Mucosa of descending colon (tissue), 3 donors: ENCODE measurements around the gene C4orf54. TPM values are rescaled to one million over a fixed set of nuclear protein-coding genes. Genes with fewer than 3 reads are reported as not detected.
A peak's percentile ranks its signal among the peaks of the same experiment; 100 is the strongest.

Experiments used
- ATAC-seq: fragments of 200-7000 bp; cut with Tn5 transposase; one replicate; pipeline ENCODE4 v1.9.1; 2020; ENCODE audit warnings: mild to moderate bottlenecking, moderate library complexity
- DNase-seq, 3 donors: peaks; one replicate each; pipeline ENCODE4 v3.0.0-alpha.2; 2020
- H3K36me3 ChIP-seq: fragments of 200-600 bp; one replicate; pipeline ENCODE4 v1.8.0; 2021; ENCODE audit warnings: low read depth, mild to moderate bottlenecking
- H3K4me1 ChIP-seq: fragments of 200-600 bp; one replicate; pipeline ENCODE4 v1.8.0; 2021; ENCODE audit warnings: low read depth, mild to moderate bottlenecking
- H3K4me3 ChIP-seq: fragments of 200-600 bp; one replicate; pipeline ENCODE4 v1.8.0; 2021; ENCODE audit warnings: mild to moderate bottlenecking
- H3K9me3 ChIP-seq: fragments of 200-600 bp; one replicate; pipeline ENCODE4 v1.8.0; 2021; ENCODE audit warnings: mild to moderate bottlenecking
- intact Hi-C, 2 donors: fragments of 100-400 bp; cut with DNase I in 1 of 2; cut with micrococcal nuclease in 1 of 2; formaldehyde crosslinking; loops; one replicate each; pipeline versions ENCODE4 v1.11.0 to v1.11.1; 2022; cut with DNase I, micrococcal nuclease
- total RNA-seq, 3 donors: library from RNA; stranded (reverse); fragmentation: NEBNext Ultra II Directional in 2 of 3; extraction: Animal tissue kit (Norgen Biotek cat#: 25700) in 2 of 3; gene quantifications; one replicate each; pipeline versions ENCODE4 v1.2.1 to v1.2.4, GENCODE V29; 2021 to 2023
- TF ChIP-seq, protein P1 (sequence below): fragments of 200-600 bp; IDR thresholded peaks from one replicate; pipeline ENCODE4 v1.8.0; 2022; ENCODE audit warnings: antibody characterized with exemption, mild to moderate bottlenecking
- donor health status: DM: no; HTN: no; CAD: no; lungs with moderate emphysema.
- donor health status: DM: no; HTN: no; CAD: no.
- donor health status: DM: no; HTN: yes; CAD: no.

The C4orf54 gene
- total RNA-seq, 3 donors from 2014 or later = 0.02 TPM; not detected in 2

DNA sequence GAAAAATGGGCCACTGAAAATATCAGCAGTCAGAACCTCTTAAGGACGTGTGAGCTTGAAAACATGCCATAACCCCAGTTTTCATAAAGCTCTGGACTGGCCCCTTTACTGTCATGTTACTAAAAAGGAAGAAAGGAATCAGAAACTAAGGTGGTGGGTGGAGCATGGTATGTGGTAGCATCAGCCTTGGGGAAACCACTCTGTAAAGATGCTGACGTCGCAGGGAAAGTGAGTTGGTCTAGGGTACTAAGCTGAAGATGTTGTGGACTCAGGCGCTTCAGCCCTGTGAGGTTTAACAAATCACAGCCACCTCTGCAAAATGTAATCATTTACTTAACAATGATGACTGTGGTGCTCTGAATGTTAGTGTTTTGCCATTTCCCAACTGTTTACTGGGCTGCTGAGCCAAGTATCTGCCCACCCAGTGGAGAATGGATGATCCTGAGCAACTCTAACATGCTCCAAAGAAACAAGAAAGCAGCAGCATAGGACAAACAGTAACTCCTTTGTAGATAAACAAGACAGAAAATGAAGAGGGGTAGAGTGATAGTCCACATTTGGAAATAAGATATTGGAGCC is 33.4 kb downstream of the C4orf54 start:
- H3K9me3 ChIP-seq = no peaks in the 10 kb centered on the region
- H3K4me1 ChIP-seq = no peaks in the 10 kb centered on the region
- no peak overlapping the region for H3K4me3 ChIP-seq
- no peak for DNase-seq
- intact Hi-C loops = no loop called here
- no peaks in the 10 kb centered on the region for H3K36me3 ChIP-seq
- peak; percentile 20 for ATAC-seq
- TF ChIP-seq, protein P1, sequence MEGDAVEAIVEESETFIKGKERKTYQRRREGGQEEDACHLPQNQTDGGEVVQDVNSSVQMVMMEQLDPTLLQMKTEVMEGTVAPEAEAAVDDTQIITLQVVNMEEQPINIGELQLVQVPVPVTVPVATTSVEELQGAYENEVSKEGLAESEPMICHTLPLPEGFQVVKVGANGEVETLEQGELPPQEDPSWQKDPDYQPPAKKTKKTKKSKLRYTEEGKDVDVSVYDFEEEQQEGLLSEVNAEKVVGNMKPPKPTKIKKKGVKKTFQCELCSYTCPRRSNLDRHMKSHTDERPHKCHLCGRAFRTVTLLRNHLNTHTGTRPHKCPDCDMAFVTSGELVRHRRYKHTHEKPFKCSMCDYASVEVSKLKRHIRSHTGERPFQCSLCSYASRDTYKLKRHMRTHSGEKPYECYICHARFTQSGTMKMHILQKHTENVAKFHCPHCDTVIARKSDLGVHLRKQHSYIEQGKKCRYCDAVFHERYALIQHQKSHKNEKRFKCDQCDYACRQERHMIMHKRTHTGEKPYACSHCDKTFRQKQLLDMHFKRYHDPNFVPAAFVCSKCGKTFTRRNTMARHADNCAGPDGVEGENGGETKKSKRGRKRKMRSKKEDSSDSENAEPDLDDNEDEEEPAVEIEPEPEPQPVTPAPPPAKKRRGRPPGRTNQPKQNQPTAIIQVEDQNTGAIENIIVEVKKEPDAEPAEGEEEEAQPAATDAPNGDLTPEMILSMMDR = no peak

DNA sequence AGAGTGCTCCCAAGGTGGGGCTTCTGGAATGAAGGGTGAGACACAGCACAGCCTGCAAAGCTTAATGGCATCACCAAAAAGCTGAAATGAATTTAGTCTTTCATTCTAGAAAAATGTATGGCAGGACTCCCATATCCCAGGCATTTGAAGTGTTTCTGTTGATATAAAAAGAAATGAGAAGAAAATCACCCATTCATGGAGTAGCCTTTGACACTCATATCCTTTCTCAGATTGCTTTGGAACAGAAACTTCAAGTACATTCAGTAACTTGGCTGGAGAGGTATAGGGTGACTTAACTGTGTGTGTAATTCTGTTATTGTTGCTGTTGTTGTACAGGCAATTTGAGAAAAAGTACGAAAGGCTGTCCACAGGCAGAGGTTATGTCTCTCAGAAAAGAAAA is 35.3 kb downstream of the C4orf54 start:
- Histone ChIP-seq H3K4me3 (no peak overlapping the region), H3K9me3 (no peaks in the 10 kb centered on the region), H3K36me3 (no peaks in the 10 kb centered on the region), H3K4me1 (no peaks in the 10 kb centered on the region)
- DNase-seq (no peak), ATAC-seq (no peak)
- TF ChIP-seq, protein P1 = no peak
- intact Hi-C loops = no loop called here

DNA sequence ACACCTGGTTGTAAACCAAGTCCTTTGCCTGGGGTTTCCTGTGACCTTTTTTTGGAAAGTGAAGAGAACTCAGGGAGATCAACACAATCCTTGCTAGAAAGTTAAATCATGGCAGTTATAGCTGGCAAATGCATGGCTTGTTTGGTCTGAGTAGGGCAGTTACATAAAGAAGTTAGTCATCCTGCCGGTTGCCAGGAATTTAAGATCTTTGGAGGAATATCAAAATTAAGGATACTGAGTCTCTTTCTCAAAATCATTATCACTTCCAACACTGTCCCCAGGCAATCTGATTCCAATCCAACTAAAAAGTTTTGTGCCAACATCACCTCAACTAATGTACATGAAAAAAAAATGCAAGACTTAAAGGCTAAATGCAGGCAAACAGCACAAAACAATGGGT is 40.3 kb downstream of the C4orf54 start:
- no peaks in the 10 kb centered on the region for H3K36me3 ChIP-seq
- TF ChIP-seq, protein P1 = no peak
- no peaks in the 10 kb centered on the region for H3K4me1 ChIP-seq
- DNase-seq = no peak
- no peak overlapping the region for H3K4me3 ChIP-seq
- ATAC-seq = no peak
- no peaks in the 10 kb centered on the region for H3K9me3 ChIP-seq
- intact Hi-C loops = no loop called here

DNA sequence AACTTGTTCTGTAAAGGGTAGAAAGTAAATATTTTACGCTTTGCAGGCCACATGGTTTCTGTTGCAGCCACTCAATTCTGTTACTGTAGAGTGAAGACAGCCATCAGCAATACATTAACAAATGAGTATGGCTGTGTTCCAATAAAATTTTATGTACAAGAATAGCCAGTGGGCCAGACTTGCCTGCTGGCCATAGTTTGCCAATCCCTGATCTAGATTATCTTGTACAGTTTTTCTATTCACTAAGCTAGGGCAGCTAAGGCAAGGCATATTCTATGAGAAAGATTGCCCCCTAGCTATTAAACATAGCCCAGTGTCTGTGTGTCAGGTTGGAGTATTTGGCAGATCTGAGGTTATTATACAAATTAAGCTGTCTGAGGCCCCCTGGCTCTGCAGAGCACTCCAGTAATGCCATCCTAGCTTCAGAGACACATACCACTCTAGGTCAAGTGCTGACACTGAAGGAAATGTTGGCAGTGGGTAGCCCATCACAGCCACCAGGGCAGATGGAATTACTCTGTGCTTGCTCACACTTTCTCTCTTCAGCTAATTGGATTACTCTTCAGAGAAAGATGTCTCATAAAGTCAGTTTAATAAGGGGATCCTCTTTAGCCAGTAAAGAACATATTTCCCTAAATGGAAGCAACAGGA is 42.3 kb downstream of the C4orf54 start:
- TF ChIP-seq, protein P1 = no peak
- Histone ChIP-seq H3K4me1 (no peaks in the 10 kb centered on the region), H3K4me3 (no peak overlapping the region), H3K36me3 (no peaks in the 10 kb centered on the region), H3K9me3 (no peaks in the 10 kb centered on the region)
- peak; percentile 24 for ATAC-seq
- intact Hi-C loops = no loop called here
- DNase-seq = no peak

DNA sequence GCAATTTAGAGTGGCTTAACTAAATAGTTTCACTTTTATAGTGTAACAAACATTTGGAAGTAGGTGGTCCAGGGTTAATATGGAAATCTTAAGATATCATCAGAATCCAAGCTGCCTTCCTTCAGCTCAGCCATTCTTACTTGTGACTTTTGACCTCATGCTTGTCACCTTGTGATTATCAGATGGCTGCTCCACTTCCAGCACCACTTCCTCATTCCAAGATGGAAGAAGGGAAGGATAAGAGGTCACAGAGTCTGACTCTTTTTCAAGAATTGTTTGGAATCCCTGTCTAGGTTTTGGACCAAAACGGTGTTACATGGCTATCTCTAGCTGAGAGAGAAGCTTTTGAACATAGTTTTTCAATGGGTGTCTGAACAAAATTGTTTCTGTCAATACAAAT is 43.1 kb downstream of the C4orf54 start:
- no peak for DNase-seq
- ATAC-seq = no peak
- H3K9me3 ChIP-seq = no peaks in the 10 kb centered on the region
- H3K4me3 ChIP-seq = no peak overlapping the region
- no peaks in the 10 kb centered on the region for H3K4me1 ChIP-seq
- TF ChIP-seq, protein P1 = no peak
- H3K36me3 ChIP-seq = no peaks in the 10 kb centered on the region
- intact Hi-C loops = no loop called here
